NB4 (cell line): ENCODE results near the gene TIPARP.

ENCODE experiments used
- DNase-seq: peaks from one replicate; pipeline ENCODE4 v3.0.0; 2010; ENCODE audit warnings: low read depth
- H3K4me3 ChIP-seq: one replicate; pipeline ENCODE4 v1.5.1; 2011; ENCODE audit warnings: mild to moderate bottlenecking, low read depth, low read length, moderate library complexity
- MYC ChIP-seq: IDR thresholded peaks from 2 replicates; pipeline ENCODE4 v1.6.1; 2011; ENCODE audit warnings: low read depth, low read length
- POLR2A ChIP-seq: IDR thresholded peaks from 2 replicates; pipeline ENCODE4 v1.6.1; 2011; ENCODE audit warnings: mild to moderate bottlenecking; ENCODE audit not compliant: insufficient read length; ENCODE audit errors: extremely low read depth
- TF ChIP-seq, protein P1 (sequence below): IDR thresholded peaks from one replicate; pipeline ENCODE4 v1.5.1; 2012; ENCODE audit warnings: low read depth, low read length
- TF ChIP-seq, protein P2 (sequence below): IDR thresholded peaks from 2 replicates; pipeline ENCODE4 v1.6.1; 2011; ENCODE audit warnings: low read depth, low read length

TIPARP gene

DNA sequence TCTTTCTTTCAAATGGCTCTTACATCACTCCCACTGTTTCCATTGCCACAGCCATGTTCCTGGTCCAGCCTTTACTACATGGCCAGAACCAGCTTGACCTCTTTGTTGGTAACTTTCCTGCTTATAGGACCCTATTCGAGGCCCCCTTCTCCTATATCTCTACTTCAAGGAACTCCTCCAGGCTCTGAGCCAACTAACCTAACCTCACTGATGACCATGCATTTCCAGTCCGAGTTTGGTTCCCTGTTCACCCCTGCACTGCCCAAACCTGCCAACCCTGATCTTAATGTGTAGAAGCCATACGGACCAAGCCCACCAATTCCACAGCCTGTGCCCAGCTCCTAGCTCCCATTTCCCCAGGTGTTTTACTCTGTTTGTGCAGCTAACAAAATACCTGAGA is 38.4 kb upstream of the TIPARP start:
- TF ChIP-seq, protein P1, sequence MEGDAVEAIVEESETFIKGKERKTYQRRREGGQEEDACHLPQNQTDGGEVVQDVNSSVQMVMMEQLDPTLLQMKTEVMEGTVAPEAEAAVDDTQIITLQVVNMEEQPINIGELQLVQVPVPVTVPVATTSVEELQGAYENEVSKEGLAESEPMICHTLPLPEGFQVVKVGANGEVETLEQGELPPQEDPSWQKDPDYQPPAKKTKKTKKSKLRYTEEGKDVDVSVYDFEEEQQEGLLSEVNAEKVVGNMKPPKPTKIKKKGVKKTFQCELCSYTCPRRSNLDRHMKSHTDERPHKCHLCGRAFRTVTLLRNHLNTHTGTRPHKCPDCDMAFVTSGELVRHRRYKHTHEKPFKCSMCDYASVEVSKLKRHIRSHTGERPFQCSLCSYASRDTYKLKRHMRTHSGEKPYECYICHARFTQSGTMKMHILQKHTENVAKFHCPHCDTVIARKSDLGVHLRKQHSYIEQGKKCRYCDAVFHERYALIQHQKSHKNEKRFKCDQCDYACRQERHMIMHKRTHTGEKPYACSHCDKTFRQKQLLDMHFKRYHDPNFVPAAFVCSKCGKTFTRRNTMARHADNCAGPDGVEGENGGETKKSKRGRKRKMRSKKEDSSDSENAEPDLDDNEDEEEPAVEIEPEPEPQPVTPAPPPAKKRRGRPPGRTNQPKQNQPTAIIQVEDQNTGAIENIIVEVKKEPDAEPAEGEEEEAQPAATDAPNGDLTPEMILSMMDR: no peak
- no peak for TF ChIP-seq MYC
- no peak for TF ChIP-seq POLR2A
- TF ChIP-seq, protein P2, sequence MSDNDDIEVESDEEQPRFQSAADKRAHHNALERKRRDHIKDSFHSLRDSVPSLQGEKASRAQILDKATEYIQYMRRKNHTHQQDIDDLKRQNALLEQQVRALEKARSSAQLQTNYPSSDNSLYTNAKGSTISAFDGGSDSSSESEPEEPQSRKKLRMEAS: no peak
- DNase-seq: no peak
- no peak overlapping the region for H3K4me3 ChIP-seq

DNA sequence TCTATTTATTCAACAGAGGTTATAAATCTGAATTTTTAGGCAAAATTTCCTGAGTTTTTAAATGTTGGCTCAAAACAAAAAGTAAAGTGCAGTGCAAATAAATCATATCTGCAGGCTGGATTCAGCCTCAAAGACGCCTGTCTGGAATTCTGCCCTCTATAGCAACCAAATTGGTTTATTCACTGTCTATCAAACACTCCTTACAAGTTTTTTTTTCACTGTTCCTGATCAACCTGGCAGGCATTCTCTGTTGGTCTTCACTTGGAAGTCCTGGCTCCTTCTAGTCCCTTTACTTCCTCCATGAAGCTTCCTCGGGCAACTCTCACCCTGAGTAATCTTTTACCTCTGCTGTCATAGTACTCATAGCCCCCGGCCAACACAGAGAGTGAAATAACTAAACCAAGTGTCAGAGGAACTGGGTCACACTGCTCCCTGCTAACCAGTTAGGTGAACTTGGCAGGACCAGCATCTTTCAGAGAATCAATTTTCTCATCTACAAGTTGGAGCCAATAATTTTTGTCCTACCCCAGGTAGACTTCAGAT is 36.8 kb upstream of the TIPARP start:
- no peak overlapping the region for H3K4me3 ChIP-seq
- no peak for DNase-seq
- TF ChIP-seq, protein P1: no peak
- TF ChIP-seq MYC (no peak), POLR2A (no peak)
- TF ChIP-seq, protein P2: no peak

DNA sequence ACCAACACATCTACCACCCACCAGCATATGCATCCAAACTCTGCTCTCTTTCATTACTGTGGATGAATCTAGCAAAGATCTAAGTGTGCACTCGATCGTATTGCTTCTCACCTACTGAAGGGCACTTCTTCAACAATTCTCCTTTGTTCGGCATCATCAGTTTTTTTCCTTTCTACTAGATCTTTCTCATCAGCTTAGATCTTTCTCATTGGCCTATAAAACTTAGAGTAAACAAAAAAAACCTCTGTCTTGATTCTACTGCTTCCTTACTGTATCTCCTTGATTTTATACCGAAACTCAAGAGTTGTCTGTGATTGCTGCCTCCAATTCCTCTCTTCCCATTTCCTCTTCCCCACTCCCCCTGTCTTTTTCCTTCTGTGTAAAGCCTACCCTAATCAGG is 36.1 kb upstream of the TIPARP start:
- no peak for DNase-seq
- TF ChIP-seq, protein P1: no peak
- TF ChIP-seq, protein P2: no peak
- no peak for TF ChIP-seq MYC
- TF ChIP-seq POLR2A: no peak
- no peak overlapping the region for H3K4me3 ChIP-seq

DNA sequence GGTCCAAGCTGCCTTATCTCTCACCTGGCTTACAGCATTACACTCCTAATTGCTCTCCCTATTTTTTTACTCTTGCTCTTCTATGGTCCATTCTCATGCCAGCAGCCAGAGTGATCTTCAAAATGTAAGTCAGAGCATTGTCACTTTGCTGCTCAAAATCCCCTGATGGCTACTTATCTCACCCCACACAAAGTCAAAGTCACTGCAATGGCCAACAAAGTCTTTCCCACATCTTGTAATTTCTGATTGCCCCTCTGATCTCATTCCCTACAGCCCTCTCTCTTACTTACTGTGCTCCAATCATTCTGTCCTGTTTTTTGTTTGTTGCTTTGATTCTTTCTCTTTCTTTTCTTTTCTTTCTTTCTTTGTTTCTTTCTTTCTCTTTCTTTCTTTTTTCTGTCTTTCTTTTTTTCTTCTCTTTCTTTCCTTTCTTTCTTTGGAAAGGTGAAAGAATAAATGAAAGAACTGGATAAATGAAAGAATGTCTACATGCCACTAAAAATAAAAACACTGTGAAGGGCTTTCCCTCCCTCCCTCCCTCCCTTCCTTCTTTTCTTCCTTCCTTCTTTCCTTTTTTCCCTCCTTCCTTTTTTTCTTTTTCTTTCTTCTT is 34.9 kb upstream of the TIPARP start:
- DNase-seq: no peak
- no peak overlapping the region for H3K4me3 ChIP-seq
- TF ChIP-seq, protein P1: no peak
- TF ChIP-seq MYC (no peak), POLR2A (no peak)
- TF ChIP-seq, protein P2: no peak

DNA sequence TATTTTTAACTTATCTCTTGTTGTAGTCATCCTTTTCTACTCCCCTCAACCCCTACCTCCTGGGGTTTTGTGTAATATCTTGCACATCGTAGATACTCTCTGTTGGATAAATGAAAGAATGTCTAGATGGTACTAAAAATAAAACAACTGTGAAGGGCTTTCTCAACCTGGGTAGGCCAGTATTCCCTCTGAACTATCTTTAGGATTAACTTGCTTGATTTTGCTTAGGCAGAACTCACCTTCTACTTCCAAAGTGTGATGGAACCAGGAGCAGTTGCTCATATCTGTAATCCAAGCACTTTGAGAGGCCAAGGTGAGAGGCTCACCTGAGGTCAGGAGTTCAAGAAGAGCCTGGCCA is 32.8 kb upstream of the TIPARP start:
- no peak for TF ChIP-seq MYC
- TF ChIP-seq, protein P2: no peak
- no peak for TF ChIP-seq POLR2A
- TF ChIP-seq, protein P1: no peak
- H3K4me3 ChIP-seq: no peak overlapping the region
- no peak for DNase-seq
